ENCODE data around the gene ADCK1. TPM values are rescaled to one million over a fixed set of nuclear protein-coding genes. Genes with fewer than 3 reads are reported as not detected.

Gene ADCK1
- total and polyA plus RNA-seq, 9 of the 15 experiments (the other 6 are each of a cell fraction or from before 2014, with no cell fraction given) = 2.8 to 8.9 (median 4.3) TPM

GRCh38 chr14:77825895-77826519, 26.1 kb downstream of the ADCK1 start (continued):
- TF ChIP-seq, protein P1, sequence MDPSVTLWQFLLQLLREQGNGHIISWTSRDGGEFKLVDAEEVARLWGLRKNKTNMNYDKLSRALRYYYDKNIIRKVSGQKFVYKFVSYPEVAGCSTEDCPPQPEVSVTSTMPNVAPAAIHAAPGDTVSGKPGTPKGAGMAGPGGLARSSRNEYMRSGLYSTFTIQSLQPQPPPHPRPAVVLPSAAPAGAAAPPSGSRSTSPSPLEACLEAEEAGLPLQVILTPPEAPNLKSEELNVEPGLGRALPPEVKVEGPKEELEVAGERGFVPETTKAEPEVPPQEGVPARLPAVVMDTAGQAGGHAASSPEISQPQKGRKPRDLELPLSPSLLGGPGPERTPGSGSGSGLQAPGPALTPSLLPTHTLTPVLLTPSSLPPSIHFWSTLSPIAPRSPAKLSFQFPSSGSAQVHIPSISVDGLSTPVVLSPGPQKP (CRISPR knock-in tag; IDR thresholded peaks at IDR 0.05) = no peak
- TF ChIP-seq XRCC4 (IDR thresholded peaks at IDR 0.05; ENCODE audit: extremely low read depth, insufficient read depth, insufficient read length) = no peak
- TF ChIP-seq, protein P2, sequence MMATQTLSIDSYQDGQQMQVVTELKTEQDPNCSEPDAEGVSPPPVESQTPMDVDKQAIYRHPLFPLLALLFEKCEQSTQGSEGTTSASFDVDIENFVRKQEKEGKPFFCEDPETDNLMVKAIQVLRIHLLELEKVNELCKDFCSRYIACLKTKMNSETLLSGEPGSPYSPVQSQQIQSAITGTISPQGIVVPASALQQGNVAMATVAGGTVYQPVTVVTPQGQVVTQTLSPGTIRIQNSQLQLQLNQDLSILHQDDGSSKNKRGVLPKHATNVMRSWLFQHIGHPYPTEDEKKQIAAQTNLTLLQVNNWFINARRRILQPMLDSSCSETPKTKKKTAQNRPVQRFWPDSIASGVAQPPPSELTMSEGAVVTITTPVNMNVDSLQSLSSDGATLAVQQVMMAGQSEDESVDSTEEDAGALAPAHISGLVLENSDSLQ (IDR thresholded peaks at IDR 0.05) = peak; percentile 91
- TF ChIP-seq, protein P3, sequence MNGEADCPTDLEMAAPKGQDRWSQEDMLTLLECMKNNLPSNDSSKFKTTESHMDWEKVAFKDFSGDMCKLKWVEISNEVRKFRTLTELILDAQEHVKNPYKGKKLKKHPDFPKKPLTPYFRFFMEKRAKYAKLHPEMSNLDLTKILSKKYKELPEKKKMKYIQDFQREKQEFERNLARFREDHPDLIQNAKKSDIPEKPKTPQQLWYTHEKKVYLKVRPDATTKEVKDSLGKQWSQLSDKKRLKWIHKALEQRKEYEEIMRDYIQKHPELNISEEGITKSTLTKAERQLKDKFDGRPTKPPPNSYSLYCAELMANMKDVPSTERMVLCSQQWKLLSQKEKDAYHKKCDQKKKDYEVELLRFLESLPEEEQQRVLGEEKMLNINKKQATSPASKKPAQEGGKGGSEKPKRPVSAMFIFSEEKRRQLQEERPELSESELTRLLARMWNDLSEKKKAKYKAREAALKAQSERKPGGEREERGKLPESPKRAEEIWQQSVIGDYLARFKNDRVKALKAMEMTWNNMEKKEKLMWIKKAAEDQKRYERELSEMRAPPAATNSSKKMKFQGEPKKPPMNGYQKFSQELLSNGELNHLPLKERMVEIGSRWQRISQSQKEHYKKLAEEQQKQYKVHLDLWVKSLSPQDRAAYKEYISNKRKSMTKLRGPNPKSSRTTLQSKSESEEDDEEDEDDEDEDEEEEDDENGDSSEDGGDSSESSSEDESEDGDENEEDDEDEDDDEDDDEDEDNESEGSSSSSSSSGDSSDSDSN (IDR thresholded peaks at IDR 0.05; ENCODE audit: borderline replicate concordance in 1 of 2, low read depth in 2 of 2, low read length in 2 of 2) = peak in 1 of 2 experiments; percentile 93; a peak in 2 of 4 replicates
- no peak for TF ChIP-seq ZNF518B (CRISPR knock-in tag; IDR thresholded peaks at IDR 0.05)
- no peak for TF ChIP-seq HBP1 (CRISPR knock-in tag; IDR thresholded peaks at IDR 0.05)
- TF ChIP-seq ATF1 (CRISPR knock-in tag; IDR thresholded peaks at IDR 0.05) = no peak
- TF ChIP-seq ATF1 (tag; IDR thresholded peaks at IDR 0.05) = peak; percentile 74
- TF ChIP-seq ZNF184 (CRISPR knock-in tag; IDR thresholded peaks at IDR 0.05) = no peak
- no peak for TF ChIP-seq ZNF445 (CRISPR knock-in tag; IDR thresholded peaks at IDR 0.05; ENCODE audit: low read depth)
- TF ChIP-seq TFAM (CRISPR knock-in tag; conservative IDR thresholded peaks at IDR 0.05) = no peak
- no peak for TF ChIP-seq RBM14 (IDR thresholded peaks at IDR 0.05; ENCODE audit: borderline replicate concordance, insufficient read depth, low read depth, low read length)
- TF ChIP-seq NBN (IDR thresholded peaks at IDR 0.05; ENCODE audit: low read depth) = peak; percentile 64; the same call in 1 of the 2 replicates
- no peak for TF ChIP-seq SMC3 (conservative IDR thresholded peaks at IDR 0.05; ENCODE audit: insufficient read depth, low read depth, low read length)
- no peak for TF ChIP-seq RFX1 (IDR thresholded peaks at IDR 0.05)
- peak; percentile 88 for TF ChIP-seq USF1 (CRISPR knock-in tag; IDR thresholded peaks at IDR 0.05)

Measured in K562 (cell line).